Calu3 (cell line): ENCODE measurements around the gene TERB1. TPM values are rescaled to one million over a fixed set of nuclear protein-coding genes. Genes with fewer than 3 reads are reported as not detected.

Experiments used
- BruUV-seq: library from RNA; stranded (reverse); fragments of 400-500 nt; replicated peaks from 2 replicates; lab custom pipeline; 2021; lab: Mats Ljungman, UMichigan
- CTCF ChIA-PET: fragments of 300-600 bp; sonication (Branson Sonifier 250); formaldehyde crosslinking; loops from one replicate; lab custom pipeline; 2022; ENCODE audit warnings: antibody characterized with exemption; lab: Charles Lee
- DNase-seq: peaks from one replicate; pipeline ENCODE4 v3.0.0; 2022
- H3K27ac Mint-ChIP-seq: one replicate; pipeline ENCODE4 v1.8.0; 2022; ENCODE audit warnings: mixed read lengths; ENCODE audit not compliant: unreplicated experiment
- H3K27me3 Mint-ChIP-seq: one replicate; pipeline ENCODE4 v1.8.0; 2022; ENCODE audit warnings: mixed read lengths; ENCODE audit not compliant: unreplicated experiment
- H3K36me3 Mint-ChIP-seq: one replicate; pipeline ENCODE4 v1.8.0; 2022; ENCODE audit warnings: mild to moderate bottlenecking, moderate library complexity, mixed read lengths; ENCODE audit not compliant: insufficient read depth, unreplicated experiment
- H3K4me1 Mint-ChIP-seq: one replicate; pipeline ENCODE4 v1.8.0; 2022; ENCODE audit warnings: mild to moderate bottlenecking, low read depth, mixed read lengths; ENCODE audit not compliant: unreplicated experiment
- H3K4me3 Mint-ChIP-seq: one replicate; pipeline ENCODE4 v1.8.0; 2022; ENCODE audit warnings: mild to moderate bottlenecking, low read depth, moderate library complexity, mixed read lengths; ENCODE audit not compliant: unreplicated experiment
- H3K9me3 Mint-ChIP-seq: one replicate; pipeline ENCODE4 v1.8.0; 2022; ENCODE audit warnings: low read depth, mixed read lengths; ENCODE audit not compliant: unreplicated experiment
- intact Hi-C: fragments of 100-400 bp; cut with micrococcal nuclease; formaldehyde crosslinking; loops from one replicate; pipeline ENCODE4 v1.10.0; 2022; ENCODE audit not compliant: unreplicated experiment
- total RNA-seq: library from RNA; stranded (reverse); gene quantifications from 2 replicates; pipeline ENCODE4 v1.2.3, GENCODE V29; 2022
- TF ChIP-seq, protein P1 (sequence below): fragments of 200-600 bp; IDR thresholded peaks from one replicate; pipeline ENCODE4 v1.8.0; 2022; ENCODE audit warnings: antibody characterized with exemption; ENCODE audit not compliant: unreplicated experiment

The TERB1 gene
- total RNA-seq, 1 experiment from 2014 or later: 0.59 TPM

GRCh38 chr16:66849021-66849420 lies 47.6 kb upstream of the TERB1 start:
- H3K9me3 Mint-ChIP-seq: no peaks in the 10 kb centered on the region
- no TSS peak for BruUV-seq
- intact Hi-C loops: no loop called here
- no peak overlapping the region for H3K27ac Mint-ChIP-seq
- no peak for DNase-seq
- H3K4me1 Mint-ChIP-seq: peaks cover 8% of the 10 kb centered on the region
- no peaks in the 10 kb centered on the region for H3K36me3 Mint-ChIP-seq
- no peak overlapping the region for H3K4me3 Mint-ChIP-seq
- TF ChIP-seq, protein P1, sequence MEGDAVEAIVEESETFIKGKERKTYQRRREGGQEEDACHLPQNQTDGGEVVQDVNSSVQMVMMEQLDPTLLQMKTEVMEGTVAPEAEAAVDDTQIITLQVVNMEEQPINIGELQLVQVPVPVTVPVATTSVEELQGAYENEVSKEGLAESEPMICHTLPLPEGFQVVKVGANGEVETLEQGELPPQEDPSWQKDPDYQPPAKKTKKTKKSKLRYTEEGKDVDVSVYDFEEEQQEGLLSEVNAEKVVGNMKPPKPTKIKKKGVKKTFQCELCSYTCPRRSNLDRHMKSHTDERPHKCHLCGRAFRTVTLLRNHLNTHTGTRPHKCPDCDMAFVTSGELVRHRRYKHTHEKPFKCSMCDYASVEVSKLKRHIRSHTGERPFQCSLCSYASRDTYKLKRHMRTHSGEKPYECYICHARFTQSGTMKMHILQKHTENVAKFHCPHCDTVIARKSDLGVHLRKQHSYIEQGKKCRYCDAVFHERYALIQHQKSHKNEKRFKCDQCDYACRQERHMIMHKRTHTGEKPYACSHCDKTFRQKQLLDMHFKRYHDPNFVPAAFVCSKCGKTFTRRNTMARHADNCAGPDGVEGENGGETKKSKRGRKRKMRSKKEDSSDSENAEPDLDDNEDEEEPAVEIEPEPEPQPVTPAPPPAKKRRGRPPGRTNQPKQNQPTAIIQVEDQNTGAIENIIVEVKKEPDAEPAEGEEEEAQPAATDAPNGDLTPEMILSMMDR: no peak
- peaks cover 86% of the 10 kb centered on the region for H3K27me3 Mint-ChIP-seq
- CTCF ChIA-PET: interaction anchor here (0.6 to 1.2 kb wide), 2 partner anchors 11 to 18 kb away, joined by 3 to 4 read pairs; partner anchors contain the start of gene NAE1

DNA sequence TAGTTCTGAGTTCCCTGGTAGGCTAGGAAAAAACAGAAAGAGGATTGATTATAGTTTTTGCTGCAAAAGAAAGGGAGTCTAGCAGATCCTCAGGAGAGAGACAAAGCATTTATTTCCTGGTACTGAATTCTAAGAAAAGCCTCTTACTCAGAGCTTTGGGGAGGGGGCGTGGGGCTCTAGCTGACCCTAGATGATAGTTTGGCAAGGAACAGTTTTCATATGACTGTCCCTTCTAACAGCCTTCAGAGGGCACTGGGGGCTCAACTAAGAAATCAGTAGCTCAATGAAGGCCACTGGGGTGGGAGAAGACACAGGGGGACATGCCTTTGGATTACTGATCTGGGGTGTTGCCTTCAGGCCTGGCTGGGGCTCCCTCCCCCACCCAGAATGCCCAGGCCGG lies 46.8 kb upstream of the TERB1 start:
- TF ChIP-seq, protein P1: no peak
- no TSS peak for BruUV-seq
- Mint-ChIP-seq H3K36me3 (no peaks in the 10 kb centered on the region), H3K27me3 (peaks cover 86% of the 10 kb centered on the region), H3K4me1 (peaks cover 8% of the 10 kb centered on the region), H3K9me3 (no peaks in the 10 kb centered on the region), H3K27ac (no peak overlapping the region), H3K4me3 (no peak overlapping the region)
- no peak for DNase-seq
- CTCF ChIA-PET: interaction anchor here (1.1 kb wide), 1 partner anchor 20 kb away, joined by 4 read pairs; no protein-coding TSS in a partner anchor
- intact Hi-C loops: no loop called here

DNA sequence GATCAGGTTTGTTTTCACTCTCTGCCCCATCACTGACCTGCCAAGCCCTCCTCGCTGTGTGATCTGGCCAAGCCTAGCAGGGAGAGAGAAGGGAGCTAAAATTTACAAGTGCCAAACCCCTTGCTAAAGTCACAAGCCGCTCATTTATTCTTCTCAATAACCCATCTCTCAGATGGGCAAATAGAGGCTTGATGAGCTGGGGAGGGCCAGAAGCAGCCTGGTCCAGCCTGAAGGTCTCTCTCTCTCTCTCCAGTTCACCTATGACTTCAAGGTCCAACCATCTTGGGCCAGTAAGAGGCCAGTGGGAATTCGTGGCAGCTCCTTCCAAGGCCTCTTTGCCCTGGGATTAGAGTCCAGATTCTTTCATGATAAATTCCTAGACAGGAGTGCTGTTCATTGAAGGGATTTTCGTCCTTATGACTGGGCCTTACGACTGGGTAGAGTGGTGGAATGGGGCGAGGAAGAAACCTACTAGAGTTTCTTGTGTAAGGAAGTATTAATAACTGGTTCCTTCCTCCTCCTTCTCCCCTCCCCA lies 46.2 kb upstream of the TERB1 start:
- no peak for DNase-seq
- BruUV-seq: no TSS peak
- Mint-ChIP-seq H3K9me3 (no peaks in the 10 kb centered on the region), H3K4me1 (peaks cover 8% of the 10 kb centered on the region), H3K27ac (no peak overlapping the region), H3K4me3 (no peak overlapping the region), H3K27me3 (peaks cover 86% of the 10 kb centered on the region), H3K36me3 (no peaks in the 10 kb centered on the region)
- CTCF ChIA-PET: interaction anchor here (1.1 kb wide), 1 partner anchor 20 kb away, joined by 4 read pairs; no protein-coding TSS in a partner anchor
- TF ChIP-seq, protein P1: no peak
- intact Hi-C loops: no loop called here

DNA sequence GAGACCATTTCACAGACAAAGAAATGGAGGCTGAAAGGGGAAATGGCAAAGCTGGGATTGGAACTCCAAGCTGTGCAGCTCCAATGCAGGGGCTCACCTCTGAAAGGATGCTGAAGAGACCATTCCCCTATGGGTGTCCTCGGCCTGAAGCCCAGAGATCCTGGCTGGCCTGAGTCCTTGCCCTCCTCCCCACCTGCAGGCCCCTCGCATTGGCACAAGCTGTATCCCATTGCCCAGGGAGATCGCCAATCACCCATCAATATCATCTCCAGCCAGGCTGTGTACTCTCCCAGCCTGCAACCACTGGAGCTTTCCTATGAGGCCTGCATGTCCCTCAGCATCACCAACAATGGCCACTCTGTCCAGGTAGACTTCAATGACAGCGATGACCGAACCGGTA lies 45.4 kb upstream of the TERB1 start:
- Mint-ChIP-seq H3K4me3 (no peak overlapping the region), H3K27me3 (peaks cover 86% of the 10 kb centered on the region), H3K4me1 (peaks cover 8% of the 10 kb centered on the region), H3K36me3 (no peaks in the 10 kb centered on the region), H3K9me3 (no peaks in the 10 kb centered on the region), H3K27ac (no peak overlapping the region)
- CTCF ChIA-PET: no interaction called here
- intact Hi-C loops: no loop called here
- BruUV-seq: no TSS peak
- no peak for DNase-seq
- TF ChIP-seq, protein P1: no peak
